HepG2 (cell line): ENCODE data around the gene ZNF264. TPM values are rescaled to one million over a fixed set of nuclear protein-coding genes. Genes with fewer than 3 reads are reported as not detected.

Experiments
- ELF1 ChIP-seq: sonication (generic); formaldehyde crosslinking; IDR thresholded peaks from 2 replicates; pipeline ENCODE4 v1.4.0; 2020; ENCODE audit warnings: missing genetic modification reagents
- HES4 ChIP-seq: sonication (generic); formaldehyde crosslinking; IDR thresholded peaks from 2 replicates; pipeline ENCODE4 v1.9.0; 2021; ENCODE audit warnings: mild to moderate bottlenecking, missing genetic modification reagents, borderline replicate concordance
- JDP2 ChIP-seq: sonication (generic); formaldehyde crosslinking; IDR thresholded peaks from 2 replicates; pipeline ENCODE4 v1.8.1; 2022; ENCODE audit warnings: missing genetic modification reagents, borderline replicate concordance
- KLF11 ChIP-seq: IDR thresholded peaks from 2 replicates; pipeline ENCODE4 v1.6.1; 2016; ENCODE audit warnings: missing compliant biosample characterization
- LBX2 ChIP-seq: sonication (generic); formaldehyde crosslinking; IDR thresholded peaks from 2 replicates; pipeline ENCODE4 v1.5.0; 2020; ENCODE audit warnings: missing genetic modification reagents, mild to moderate bottlenecking, borderline replicate concordance
- MYC ChIP-seq: sonication (generic); formaldehyde crosslinking; IDR thresholded peaks from 2 replicates; pipeline ENCODE4 v1.9.0; 2021; ENCODE audit warnings: missing genetic modification reagents, borderline replicate concordance
- RBFOX2 ChIP-seq: fragments of 200-400 bp; formaldehyde crosslinking; IDR thresholded peaks from 2 replicates; pipeline ENCODE4 v1.6.1; 2017; ENCODE audit warnings: low read depth, mild to moderate bottlenecking, low read length
- TBL1XR1 ChIP-seq: fragments of 150-350 bp; IDR thresholded peaks from 2 replicates; pipeline ENCODE4 v1.6.1; 2014; ENCODE audit warnings: borderline replicate concordance, low read length; ENCODE audit not compliant: partially characterized antibody
- TSC22D2 ChIP-seq: sonication (generic); formaldehyde crosslinking; IDR thresholded peaks from 2 replicates; pipeline ENCODE4 v1.5.1; 2020; ENCODE audit warnings: missing genetic modification reagents, mild to moderate bottlenecking, borderline replicate concordance
- ZFAT ChIP-seq: sonication (generic); formaldehyde crosslinking; conservative IDR thresholded peaks from 2 replicates; pipeline ENCODE4 v1.8.1; 2023; ENCODE audit warnings: missing genetic modification reagents, inconsistent platforms
- ZMYM2 ChIP-seq: sonication (generic); formaldehyde crosslinking; IDR thresholded peaks from 2 replicates; pipeline ENCODE4 v1.8.0; 2022; ENCODE audit warnings: mild to moderate bottlenecking, missing genetic modification reagents
- ZNF232 ChIP-seq: sonication (generic); formaldehyde crosslinking; IDR thresholded peaks from 2 replicates; pipeline ENCODE4 v1.4.0; 2020; ENCODE audit warnings: missing genetic modification reagents, borderline replicate concordance
- ZNF260 ChIP-seq: sonication (generic); formaldehyde crosslinking; IDR thresholded peaks from 2 replicates; pipeline ENCODE4 v1.4.0; 2020; ENCODE audit warnings: missing genetic modification reagents, low read depth, mild to moderate bottlenecking, borderline replicate concordance
- ZNF644 ChIP-seq: IDR thresholded peaks from 2 replicates; pipeline ENCODE4 v1.6.1; 2016; ENCODE audit warnings: low read depth
- polyA plus RNA-seq, 8 experiments: library from polyadenylated mRNA; depleted of rRNA in 3 of 8; stranded (reverse) in 7 of 8; unstranded in 1 of 8; fragments of >200 nt; fragmentation: Illumina TruSeq in 4 of 8; extraction: Trizol in 4 of 8; gene quantifications; 2 replicates each; pipeline versions ENCODE4 v1.2.1 to v1.2.3, GENCODE V29; 2011 to 2016; ENCODE audit warnings: low read depth in 4 of 8, missing spikeins in 1 of 8, mixed read lengths in 1 of 8; ENCODE audit not compliant: insufficient read depth in 1 of 8
- total RNA-seq, 5 experiments: library from RNA; depleted of rRNA; stranded (reverse); fragments of >200 nt; fragmentation: Illumina TruSeq; extraction: Trizol; gene quantifications; 2 replicates each; pipeline ENCODE4 v1.2.3, GENCODE V29; 2016; ENCODE audit warnings: low read depth in 1 of 5
- TF ChIP-seq, protein P1 (sequence below): sonication (generic); formaldehyde crosslinking; IDR thresholded peaks from 2 replicates; pipeline ENCODE4 v1.4.0; 2020; ENCODE audit warnings: mild to moderate bottlenecking, missing genetic modification reagents
- TF ChIP-seq, protein P2 (sequence below): sonication (generic); formaldehyde crosslinking; IDR thresholded peaks from 2 replicates; pipeline ENCODE4 v1.8.1; 2023; ENCODE audit warnings: missing genetic modification reagents, inconsistent platforms, borderline replicate concordance
- TF ChIP-seq, protein P3 (sequence below): sonication (generic); formaldehyde crosslinking; IDR thresholded peaks from 2 replicates; pipeline ENCODE4 v1.9.0; 2021; ENCODE audit warnings: missing genetic modification reagents, mild to moderate bottlenecking, borderline replicate concordance

The ZNF264 gene
- total and polyA plus RNA-seq, 2 of the 13 experiments (the other 11 are each of a cell fraction or from before 2014, with no cell fraction given): 3.5 to 17.6 TPM

- TF ChIP-seq, protein P1, sequence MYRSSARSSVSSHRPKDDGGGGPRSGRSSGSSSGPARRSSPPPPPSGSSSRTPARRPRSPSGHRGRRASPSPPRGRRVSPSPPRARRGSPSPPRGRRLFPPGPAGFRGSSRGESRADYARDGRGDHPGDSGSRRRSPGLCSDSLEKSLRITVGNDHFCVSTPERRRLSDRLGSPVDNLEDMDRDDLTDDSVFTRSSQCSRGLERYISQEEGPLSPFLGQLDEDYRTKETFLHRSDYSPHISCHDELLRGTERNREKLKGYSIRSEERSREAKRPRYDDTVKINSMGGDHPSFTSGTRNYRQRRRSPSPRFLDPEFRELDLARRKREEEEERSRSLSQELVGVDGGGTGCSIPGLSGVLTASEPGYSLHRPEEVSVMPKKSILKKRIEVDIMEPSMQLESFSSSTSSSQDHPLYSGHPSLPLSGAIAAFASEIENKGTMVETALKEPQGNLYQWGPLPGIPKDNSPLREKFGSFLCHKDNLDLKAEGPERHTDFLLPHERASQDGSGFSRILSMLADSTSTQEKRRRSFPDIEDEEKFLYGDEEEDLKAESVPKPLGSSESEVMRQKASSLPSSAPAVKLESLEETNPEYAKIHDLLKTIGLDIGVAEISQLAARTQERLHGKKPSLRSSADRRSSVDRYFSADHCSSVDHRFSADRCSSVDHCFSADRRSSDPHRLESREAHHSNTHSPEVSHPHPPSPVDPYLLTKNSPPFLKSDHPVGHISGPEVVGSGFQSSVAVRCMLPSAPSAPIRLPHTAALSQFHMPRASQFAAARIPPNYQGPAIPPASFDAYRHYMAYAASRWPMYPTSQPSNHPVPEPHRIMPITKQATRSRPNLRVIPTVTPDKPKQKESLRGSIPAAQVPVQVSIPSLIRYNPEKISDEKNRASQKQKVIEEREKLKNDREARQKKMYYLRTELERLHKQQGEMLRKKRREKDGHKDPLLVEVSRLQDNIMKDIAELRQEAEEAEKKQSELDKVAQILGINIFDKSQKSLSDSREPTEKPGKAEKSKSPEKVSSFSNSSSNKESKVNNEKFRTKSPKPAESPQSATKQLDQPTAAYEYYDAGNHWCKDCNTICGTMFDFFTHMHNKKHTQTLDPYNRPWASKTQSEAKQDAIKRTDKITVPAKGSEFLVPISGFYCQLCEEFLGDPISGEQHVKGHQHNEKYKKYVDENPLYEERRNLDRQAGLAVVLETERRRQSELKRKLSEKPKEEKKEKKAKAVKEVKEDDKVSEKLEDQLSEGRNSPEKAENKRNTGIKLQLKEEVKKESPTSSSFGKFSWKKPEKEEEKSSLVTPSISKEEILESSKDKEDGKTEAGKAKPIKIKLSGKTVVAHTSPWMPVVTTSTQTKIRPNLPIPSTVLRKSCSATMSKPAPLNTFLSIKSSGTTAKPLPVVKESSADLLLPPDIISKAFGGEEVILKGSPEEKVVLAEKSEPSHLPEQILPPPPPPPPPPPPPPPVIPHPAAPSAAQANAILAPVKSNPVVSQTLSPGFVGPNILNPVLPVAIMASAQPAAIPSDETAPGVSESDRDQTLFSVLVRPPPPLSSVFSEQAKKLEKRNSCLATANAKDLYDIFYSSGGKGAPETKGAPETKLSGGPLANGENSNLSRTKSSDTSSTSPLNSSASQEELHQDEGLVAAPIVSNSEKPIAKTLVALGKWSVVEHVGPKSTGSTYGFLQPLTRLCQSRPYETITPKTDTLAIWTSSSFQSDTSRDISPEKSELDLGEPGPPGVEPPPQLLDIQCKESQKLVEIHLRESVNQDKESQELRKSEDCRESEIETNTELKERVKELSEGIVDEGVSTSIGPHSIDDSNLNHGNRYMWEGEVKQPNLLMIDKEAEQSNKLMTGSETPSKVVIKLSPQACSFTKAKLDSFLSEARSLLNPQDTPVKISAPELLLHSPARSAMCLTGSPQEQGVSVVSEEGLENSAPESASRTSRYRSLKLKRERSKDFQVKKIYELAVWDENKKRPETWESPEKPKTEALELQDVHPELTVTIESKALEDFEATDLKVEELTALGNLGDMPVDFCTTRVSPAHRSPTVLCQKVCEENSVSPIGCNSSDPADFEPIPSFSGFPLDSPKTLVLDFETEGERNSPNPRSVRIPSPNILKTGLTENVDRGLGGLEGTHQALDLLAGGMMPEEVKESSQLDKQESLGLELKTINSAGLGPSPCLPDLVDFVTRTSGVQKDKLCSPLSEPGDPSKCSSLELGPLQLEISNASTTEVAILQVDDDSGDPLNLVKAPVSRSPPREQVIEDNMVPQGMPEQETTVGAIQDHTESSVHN (CRISPR knock-in tag): peak; percentile 8; the same call in 1 of the 2 replicates
- TF ChIP-seq ELF1 (CRISPR knock-in tag) (peak; percentile 94), RBFOX2 (peak; percentile 85), HES4 (CRISPR knock-in tag) (no peak), ZMYM2 (peak; percentile 81), TSC22D2 (CRISPR knock-in tag) (no peak), ZNF232 (0 out of 2 replicates have a peak, but pooled peaks have one; percentile 13), ZFAT (CRISPR knock-in tag) (no peak), MYC (no peak; the same call in 1 of the 2 replicates), TBL1XR1 (no peak), JDP2 (CRISPR knock-in tag) (no peak), LBX2 (0 out of 2 replicates have a peak, but pooled peaks have one; percentile 59), ZNF260 (CRISPR knock-in tag) (no peak), ZNF644 (no peak), KLF11 (CRISPR knock-in tag) (no peak)
- TF ChIP-seq, protein P2, sequence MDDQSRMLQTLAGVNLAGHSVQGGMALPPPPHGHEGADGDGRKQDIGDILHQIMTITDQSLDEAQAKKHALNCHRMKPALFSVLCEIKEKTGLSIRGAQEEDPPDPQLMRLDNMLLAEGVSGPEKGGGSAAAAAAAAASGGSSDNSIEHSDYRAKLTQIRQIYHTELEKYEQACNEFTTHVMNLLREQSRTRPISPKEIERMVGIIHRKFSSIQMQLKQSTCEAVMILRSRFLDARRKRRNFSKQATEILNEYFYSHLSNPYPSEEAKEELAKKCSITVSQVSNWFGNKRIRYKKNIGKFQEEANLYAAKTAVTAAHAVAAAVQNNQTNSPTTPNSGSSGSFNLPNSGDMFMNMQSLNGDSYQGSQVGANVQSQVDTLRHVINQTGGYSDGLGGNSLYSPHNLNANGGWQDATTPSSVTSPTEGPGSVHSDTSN (CRISPR knock-in tag): no peak
- TF ChIP-seq, protein P3, sequence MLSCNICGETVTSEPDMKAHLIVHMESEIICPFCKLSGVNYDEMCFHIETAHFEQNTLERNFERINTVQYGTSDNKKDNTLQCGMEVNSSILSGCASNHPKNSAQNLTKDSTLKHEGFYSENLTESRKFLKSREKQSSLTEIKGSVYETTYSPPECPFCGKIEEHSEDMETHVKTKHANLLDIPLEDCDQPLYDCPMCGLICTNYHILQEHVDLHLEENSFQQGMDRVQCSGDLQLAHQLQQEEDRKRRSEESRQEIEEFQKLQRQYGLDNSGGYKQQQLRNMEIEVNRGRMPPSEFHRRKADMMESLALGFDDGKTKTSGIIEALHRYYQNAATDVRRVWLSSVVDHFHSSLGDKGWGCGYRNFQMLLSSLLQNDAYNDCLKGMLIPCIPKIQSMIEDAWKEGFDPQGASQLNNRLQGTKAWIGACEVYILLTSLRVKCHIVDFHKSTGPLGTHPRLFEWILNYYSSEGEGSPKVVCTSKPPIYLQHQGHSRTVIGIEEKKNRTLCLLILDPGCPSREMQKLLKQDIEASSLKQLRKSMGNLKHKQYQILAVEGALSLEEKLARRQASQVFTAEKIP: no peak
Observed at GRCh38 chr19:57191141-57192076, at the start of gene ZNF264 (continued).
